ENCODE data around the gene XG.
"Not testable (repeated sequence)": the region's sequence is repeated elsewhere in the genome, so short reads cannot be mapped to it uniquely, and the experiment has no call there.

XG gene

DNA sequence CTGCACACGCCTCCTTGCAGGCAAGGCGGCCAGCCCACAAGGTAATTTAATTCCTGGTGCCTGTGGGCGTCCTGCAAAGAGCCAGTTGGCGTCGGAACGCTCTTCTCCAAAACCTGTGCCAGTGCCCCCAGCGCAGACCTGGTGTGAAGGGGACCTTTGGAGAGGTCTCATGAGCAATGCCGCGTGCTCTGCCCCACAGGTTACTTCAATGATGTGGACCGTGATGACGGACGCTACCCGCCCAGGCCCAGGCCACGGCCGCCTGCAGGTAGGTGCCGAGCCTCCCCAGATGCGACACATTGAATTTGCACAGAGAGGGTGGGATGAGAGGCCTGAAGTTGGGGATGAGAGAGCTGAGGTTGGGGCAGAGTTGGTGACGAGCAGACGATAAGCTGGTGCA lies 42.5 kb downstream of the XG start:
- no peak for DNase-seq (ENCODE audit: low read depth in 1 of 2, low spot score in 1 of 2)
- no peaks in the 10 kb centered on the region for H3K27me3 ChIP-seq (ENCODE audit: insufficient read depth, poor library complexity, severe bottlenecking)
- TF ChIP-seq, protein P1, sequence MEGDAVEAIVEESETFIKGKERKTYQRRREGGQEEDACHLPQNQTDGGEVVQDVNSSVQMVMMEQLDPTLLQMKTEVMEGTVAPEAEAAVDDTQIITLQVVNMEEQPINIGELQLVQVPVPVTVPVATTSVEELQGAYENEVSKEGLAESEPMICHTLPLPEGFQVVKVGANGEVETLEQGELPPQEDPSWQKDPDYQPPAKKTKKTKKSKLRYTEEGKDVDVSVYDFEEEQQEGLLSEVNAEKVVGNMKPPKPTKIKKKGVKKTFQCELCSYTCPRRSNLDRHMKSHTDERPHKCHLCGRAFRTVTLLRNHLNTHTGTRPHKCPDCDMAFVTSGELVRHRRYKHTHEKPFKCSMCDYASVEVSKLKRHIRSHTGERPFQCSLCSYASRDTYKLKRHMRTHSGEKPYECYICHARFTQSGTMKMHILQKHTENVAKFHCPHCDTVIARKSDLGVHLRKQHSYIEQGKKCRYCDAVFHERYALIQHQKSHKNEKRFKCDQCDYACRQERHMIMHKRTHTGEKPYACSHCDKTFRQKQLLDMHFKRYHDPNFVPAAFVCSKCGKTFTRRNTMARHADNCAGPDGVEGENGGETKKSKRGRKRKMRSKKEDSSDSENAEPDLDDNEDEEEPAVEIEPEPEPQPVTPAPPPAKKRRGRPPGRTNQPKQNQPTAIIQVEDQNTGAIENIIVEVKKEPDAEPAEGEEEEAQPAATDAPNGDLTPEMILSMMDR (IDR thresholded peaks at IDR 0.05; ENCODE audit: insufficient read depth, low read length): no peak
- TF ChIP-seq GABPA (IDR thresholded peaks at IDR 0.05; ENCODE audit: low read depth) (no peak), POLR2AphosphoS5 (IDR thresholded peaks at IDR 0.05; ENCODE audit: low read depth) (no peak), SPI1 (IDR thresholded peaks at IDR 0.05; ENCODE audit: borderline replicate concordance, low read depth) (no peak)
- TF ChIP-seq, protein P2, sequence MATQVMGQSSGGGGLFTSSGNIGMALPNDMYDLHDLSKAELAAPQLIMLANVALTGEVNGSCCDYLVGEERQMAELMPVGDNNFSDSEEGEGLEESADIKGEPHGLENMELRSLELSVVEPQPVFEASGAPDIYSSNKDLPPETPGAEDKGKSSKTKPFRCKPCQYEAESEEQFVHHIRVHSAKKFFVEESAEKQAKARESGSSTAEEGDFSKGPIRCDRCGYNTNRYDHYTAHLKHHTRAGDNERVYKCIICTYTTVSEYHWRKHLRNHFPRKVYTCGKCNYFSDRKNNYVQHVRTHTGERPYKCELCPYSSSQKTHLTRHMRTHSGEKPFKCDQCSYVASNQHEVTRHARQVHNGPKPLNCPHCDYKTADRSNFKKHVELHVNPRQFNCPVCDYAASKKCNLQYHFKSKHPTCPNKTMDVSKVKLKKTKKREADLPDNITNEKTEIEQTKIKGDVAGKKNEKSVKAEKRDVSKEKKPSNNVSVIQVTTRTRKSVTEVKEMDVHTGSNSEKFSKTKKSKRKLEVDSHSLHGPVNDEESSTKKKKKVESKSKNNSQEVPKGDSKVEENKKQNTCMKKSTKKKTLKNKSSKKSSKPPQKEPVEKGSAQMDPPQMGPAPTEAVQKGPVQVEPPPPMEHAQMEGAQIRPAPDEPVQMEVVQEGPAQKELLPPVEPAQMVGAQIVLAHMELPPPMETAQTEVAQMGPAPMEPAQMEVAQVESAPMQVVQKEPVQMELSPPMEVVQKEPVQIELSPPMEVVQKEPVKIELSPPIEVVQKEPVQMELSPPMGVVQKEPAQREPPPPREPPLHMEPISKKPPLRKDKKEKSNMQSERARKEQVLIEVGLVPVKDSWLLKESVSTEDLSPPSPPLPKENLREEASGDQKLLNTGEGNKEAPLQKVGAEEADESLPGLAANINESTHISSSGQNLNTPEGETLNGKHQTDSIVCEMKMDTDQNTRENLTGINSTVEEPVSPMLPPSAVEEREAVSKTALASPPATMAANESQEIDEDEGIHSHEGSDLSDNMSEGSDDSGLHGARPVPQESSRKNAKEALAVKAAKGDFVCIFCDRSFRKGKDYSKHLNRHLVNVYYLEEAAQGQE (IDR thresholded peaks at IDR 0.05; ENCODE audit: insufficient replicate concordance, low read depth): no peak
- H3K4me3 ChIP-seq (replicated peaks; ENCODE audit: insufficient read depth, low read length): no peak overlapping the region
- H3K27ac ChIP-seq (replicated peaks): no peak overlapping the region

DNA sequence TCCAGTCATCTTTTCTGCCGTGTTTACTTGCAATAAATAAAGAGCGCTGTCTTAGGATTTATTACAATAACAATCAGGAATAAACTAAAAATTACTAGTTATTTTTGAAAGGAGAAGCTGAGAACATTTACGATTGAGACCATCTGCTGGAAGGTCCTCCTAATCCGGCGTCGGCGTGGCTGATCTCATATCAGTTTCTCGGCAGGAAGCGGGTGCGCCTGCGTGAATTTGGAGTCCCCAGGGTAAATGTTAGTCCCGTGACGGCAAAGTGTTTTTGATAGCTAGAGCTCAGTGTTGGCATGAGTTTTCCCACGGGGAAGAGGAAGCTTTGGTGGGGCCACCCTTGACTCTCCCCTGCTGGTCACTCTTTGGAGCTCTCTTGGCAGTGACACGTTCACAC lies 45.0 kb downstream of the XG start:
- H3K27ac ChIP-seq (replicated peaks); H3K27me3 ChIP-seq (ENCODE audit: insufficient read depth, poor library complexity, severe bottlenecking); H3K4me3 ChIP-seq (replicated peaks; ENCODE audit: insufficient read depth, low read length); DNase-seq (ENCODE audit: low read depth in 1 of 2, low spot score in 1 of 2): not testable (repeated sequence)

DNA sequence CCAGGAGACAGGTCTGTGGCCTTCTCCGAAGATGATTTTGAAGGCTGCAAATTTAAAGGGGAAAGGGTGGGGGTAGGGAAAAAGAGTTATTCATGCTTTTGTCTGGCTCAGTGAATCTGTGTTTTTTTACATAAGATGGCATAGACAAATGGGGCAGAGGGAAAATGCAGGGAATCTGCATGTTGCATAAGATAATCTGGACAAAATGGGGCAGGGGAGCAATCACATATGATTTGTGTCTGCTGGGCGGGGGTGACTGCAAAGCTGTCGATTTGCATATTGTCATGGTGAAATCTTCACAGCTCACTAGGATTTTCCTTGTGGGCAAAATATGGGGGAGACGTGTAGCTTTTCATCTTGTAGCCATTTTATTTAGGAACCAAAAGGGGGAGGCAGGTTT lies 47.5 kb downstream of the XG start:
- Histone ChIP-seq H3K27ac (replicated peaks) (no peak overlapping the region), H3K27me3 (ENCODE audit: insufficient read depth, poor library complexity, severe bottlenecking) (no peaks in the 10 kb centered on the region), H3K4me3 (replicated peaks; ENCODE audit: insufficient read depth, low read length) (no peak overlapping the region)
- TF ChIP-seq POLR2AphosphoS5 (IDR thresholded peaks at IDR 0.05; ENCODE audit: low read depth) (no peak), GABPA (IDR thresholded peaks at IDR 0.05; ENCODE audit: low read depth) (no peak), SPI1 (IDR thresholded peaks at IDR 0.05; ENCODE audit: borderline replicate concordance, low read depth) (no peak)
- TF ChIP-seq, protein P1 (IDR thresholded peaks at IDR 0.05; ENCODE audit: insufficient read depth, low read length): no peak
- TF ChIP-seq, protein P2 (IDR thresholded peaks at IDR 0.05; ENCODE audit: insufficient replicate concordance, low read depth): no peak
- no peak for DNase-seq (ENCODE audit: low read depth in 1 of 2, low spot score in 1 of 2)

DNA sequence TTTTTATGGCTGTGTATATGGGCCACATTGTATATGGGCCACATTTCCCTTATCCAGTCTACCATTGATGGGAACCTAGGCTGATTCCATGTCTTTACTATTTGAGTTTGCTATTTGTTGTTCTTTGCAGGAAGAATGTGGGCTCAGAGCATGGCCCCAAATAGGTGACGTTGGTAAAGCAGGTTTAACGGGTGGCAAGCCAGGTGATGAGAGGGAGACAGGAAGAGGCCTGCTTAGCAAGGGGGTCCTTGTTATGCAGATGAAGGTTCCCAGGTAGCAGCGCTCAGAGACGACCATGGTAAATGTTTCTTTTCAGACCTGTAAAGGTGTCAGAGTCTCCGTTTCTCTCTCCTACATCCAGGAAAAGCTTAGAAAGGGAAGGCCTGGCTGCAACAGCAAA lies 48.1 kb downstream of the XG start:
- not testable (repeated sequence) for H3K27ac ChIP-seq (replicated peaks); H3K4me3 ChIP-seq (replicated peaks; ENCODE audit: insufficient read depth, low read length); H3K27me3 ChIP-seq (ENCODE audit: insufficient read depth, poor library complexity, severe bottlenecking); DNase-seq (ENCODE audit: low read depth in 1 of 2, low spot score in 1 of 2)

DNA sequence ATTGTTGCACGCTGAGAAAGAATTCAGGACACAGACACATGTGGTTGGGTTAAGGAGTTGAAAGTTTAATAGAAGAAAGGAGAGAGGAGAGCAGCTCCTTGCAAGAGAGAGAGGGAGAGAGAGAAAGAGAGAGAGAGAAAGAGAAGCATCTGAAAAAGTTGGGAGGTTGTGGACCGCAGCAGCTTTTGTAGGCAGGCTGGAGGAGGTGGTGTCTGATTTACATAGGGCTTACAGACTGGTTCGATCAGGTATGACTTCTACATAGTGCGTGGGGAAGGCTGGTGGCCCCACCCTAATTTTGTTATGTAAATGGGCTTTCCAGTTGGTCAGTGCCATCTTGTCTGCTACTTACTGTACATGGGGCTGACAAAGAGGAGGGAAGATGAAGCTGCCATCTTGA lies 49.4 kb downstream of the XG start:
- Histone ChIP-seq H3K27me3 (ENCODE audit: insufficient read depth, poor library complexity, severe bottlenecking) (no peaks in the 10 kb centered on the region), H3K4me3 (replicated peaks; ENCODE audit: insufficient read depth, low read length) (no peak overlapping the region), H3K27ac (replicated peaks) (no peak overlapping the region)
- TF ChIP-seq SPI1 (IDR thresholded peaks at IDR 0.05; ENCODE audit: borderline replicate concordance, low read depth): no peak
- TF ChIP-seq POLR2AphosphoS5 (IDR thresholded peaks at IDR 0.05; ENCODE audit: low read depth): no peak
- DNase-seq (ENCODE audit: low read depth in 1 of 2, low spot score in 1 of 2): no peak

DNA sequence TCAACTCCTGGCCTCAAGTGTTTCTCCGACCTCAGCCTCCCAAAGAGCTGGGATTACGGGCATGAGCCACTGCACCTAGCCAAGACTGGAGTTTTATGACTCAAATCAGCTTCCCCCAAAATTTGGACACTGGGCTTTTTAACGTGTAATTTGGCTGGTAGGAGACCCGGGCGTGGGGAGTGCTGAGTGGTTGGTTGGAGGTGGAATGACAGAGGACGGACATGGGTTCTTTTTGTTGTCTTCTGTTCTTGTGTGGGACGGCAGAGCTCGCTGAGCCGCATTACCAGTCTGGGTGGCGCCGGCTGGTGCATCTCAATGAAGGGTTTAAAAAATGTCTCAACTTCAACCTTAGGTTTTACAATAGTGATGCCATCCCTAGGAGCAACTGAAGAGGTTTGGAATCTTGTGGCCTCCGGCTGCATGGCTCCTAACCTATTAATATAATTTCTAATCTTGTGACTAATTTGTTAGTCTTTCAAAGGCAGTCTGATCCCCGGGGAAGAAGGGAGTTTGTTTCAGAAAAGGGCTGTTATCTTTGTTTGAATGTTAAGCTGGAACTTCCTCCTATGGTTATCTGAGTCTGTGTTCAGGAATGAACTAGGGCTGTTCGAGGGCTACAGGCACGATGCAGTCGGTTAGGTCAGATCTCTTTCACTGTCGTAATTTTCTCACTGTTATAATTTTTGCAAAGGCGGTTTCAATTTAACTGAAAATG lies 50.7 kb downstream of the XG start:
- H3K27ac ChIP-seq (replicated peaks); H3K27me3 ChIP-seq (ENCODE audit: insufficient read depth, poor library complexity, severe bottlenecking); H3K4me3 ChIP-seq (replicated peaks; ENCODE audit: insufficient read depth, low read length); DNase-seq (ENCODE audit: low read depth in 1 of 2, low spot score in 1 of 2): not testable (repeated sequence)

DNA sequence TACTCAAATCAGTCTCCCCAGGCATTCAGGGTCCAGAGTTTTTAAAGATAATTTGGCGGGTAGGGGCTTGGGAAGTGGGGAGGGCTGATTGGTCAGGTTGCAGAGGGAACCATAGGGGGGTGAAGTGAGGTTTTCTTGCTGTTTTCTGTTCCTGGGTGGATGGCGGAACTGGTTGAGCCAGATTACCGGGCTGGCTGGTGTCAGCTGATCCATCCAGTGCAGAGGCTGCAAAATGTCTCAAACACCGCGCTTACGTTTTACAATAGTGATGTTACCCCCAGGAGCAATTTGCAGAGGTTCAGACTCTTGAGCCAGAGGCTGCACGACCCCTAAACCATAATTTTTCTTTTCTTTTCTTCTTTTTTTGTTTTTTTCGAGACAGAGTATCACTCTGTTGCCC lies 51.6 kb downstream of the XG start:
- not testable (repeated sequence) for H3K27ac ChIP-seq (replicated peaks)

DNA sequence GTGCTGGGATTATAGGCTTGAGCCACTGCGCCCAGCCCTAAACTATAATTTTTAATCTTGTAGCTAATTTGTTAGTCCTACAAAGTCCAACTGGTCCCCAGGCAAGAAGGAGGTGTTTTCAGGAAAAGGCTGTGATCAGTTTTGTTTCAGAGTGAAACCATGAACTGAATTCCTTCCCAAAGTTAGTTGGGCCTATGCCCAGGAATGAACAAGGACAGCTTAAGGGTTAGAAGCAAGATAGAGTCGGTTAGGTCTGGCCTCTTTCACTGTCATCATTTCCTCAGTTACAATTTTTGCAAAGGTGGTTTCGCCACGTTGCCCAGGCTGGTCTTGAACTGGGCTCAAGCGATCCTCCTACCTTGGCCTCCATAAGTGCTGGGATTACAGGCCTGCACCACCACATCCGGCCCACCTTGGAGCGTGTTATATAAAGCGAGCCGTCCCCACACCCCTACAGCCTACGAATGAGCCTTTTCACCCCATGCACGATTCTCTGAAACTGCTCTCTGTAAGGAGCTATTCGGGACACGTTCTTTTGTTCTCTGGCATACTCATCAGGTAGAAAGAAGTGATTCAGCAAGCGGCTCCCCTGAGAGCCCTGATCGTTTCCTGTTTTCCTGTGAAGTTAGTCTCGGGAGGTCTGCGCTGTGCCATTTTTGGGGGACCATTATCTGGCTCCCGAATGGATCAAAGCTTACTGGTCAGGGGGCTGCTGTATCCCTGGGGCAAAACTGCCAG lies 52.4 kb downstream of the XG start:
- H3K27me3 ChIP-seq (ENCODE audit: insufficient read depth, poor library complexity, severe bottlenecking); H3K4me3 ChIP-seq (replicated peaks; ENCODE audit: insufficient read depth, low read length); H3K27ac ChIP-seq (replicated peaks); DNase-seq (ENCODE audit: low read depth in 1 of 2, low spot score in 1 of 2): not testable (repeated sequence)

More for the DNA sequence above, 51.6 kb downstream of the XG start:
- H3K4me3 ChIP-seq (replicated peaks; ENCODE audit: insufficient read depth, low read length); DNase-seq (ENCODE audit: low read depth in 1 of 2, low spot score in 1 of 2); H3K27me3 ChIP-seq (ENCODE audit: insufficient read depth, poor library complexity, severe bottlenecking): not testable (repeated sequence)

All from HL-60 (cell line).